Thyroid gland (tissue), 4 donors: Measurements from ENCODE around the gene RHOB. TPM values are rescaled to one million over a fixed set of nuclear protein-coding genes. Genes with fewer than 3 reads are reported as not detected.
A peak's percentile ranks its signal among the peaks of the same experiment; 100 is the strongest.

Experiments
- DNase-seq, 2 donors: peaks; one replicate each; pipeline ENCODE4 v3.0.0-alpha.2; 2019
- H3K27ac ChIP-seq, 3 donors: fragments of 200-600 bp; sonication (generic); 1 replicate in 2 of 3; 2 replicates in 1 of 3; pipeline ENCODE4 v1.5.1; 2016 to 2019; ENCODE audit warnings: mild to moderate bottlenecking in 1 of 3, moderate library complexity in 1 of 3
- H3K27me3 ChIP-seq: fragments of 200-600 bp; sonication (generic); one replicate; pipeline ENCODE4 v1.5.1; 2019
- H3K36me3 ChIP-seq, 2 donors: fragments of 200-600 bp; sonication (generic); one replicate each; pipeline ENCODE4 v1.5.1; 2016 to 2019
- H3K4me1 ChIP-seq, 2 donors: fragments of 200-600 bp; sonication (generic); one replicate each; pipeline ENCODE4 v1.5.1; 2017 to 2019
- H3K4me3 ChIP-seq, 3 donors: fragments of 200-600 bp; sonication (generic); replicated peaks in 1 of 3; 1 replicate in 2 of 3; 2 replicates in 1 of 3; pipeline ENCODE4 v1.5.1; 2016; ENCODE audit warnings: mild to moderate bottlenecking in 1 of 3
- H3K9me3 ChIP-seq: fragments of 200-600 bp; sonication (generic); one replicate; pipeline ENCODE4 v1.5.1; 2017
- CTCF ChIP-seq, 6 experiments: fragments of 200-600 bp in 3 of 6; fragments of 450-650 bp in 3 of 6; sonication (generic) in 3 of 6; IDR thresholded peaks; one replicate each; pipeline ENCODE4 v1.5.1; 2016 to 2019; ENCODE audit warnings: antibody characterized with exemption in 6 of 6, mild to moderate bottlenecking in 2 of 6, inconsistent platforms in 1 of 6, moderate library complexity in 1 of 6
- POLR2A ChIP-seq, 2 donors: fragments of 450-650 bp; IDR thresholded peaks; one replicate each; pipeline ENCODE4 v1.6.1; 2017; ENCODE audit warnings: antibody characterized with exemption in 2 of 2, mild to moderate bottlenecking in 2 of 2, moderate library complexity in 1 of 2
- WGBS, 2 donors: methylation state at CpG; one replicate each; pipeline ENCODE4 v1.1.5; 2017; 5-methylcytosine and 5-hydroxymethylcytosine counted together
- intact Hi-C: fragments of 100-400 bp; cut with DNase I; formaldehyde crosslinking; loops from one replicate; pipeline ENCODE4 v1.15.1; 2023
- total RNA-seq, 4 donors: library from RNA; depleted of rRNA; stranded (reverse); fragments of >200 nt; gene quantifications; one replicate each; pipeline ENCODE4 v1.2.3, GENCODE V29; 2016

RHOB gene
- total RNA-seq, 4 donors from 2014 or later, result 238 to 381 (median 271) TPM

GRCh38 chr2:20446255-20446916 lies 488 bp upstream of the RHOB start:
- Histone ChIP-seq H3K4me1 (peaks cover 36 to 45% of the 10 kb centered on the region in 2 donors), H3K27ac (peak overlapping the region; percentile 87 to 100 (median 99)), H3K36me3 (peaks cover 0 to 19% of the 10 kb centered on the region in 2 donors), H3K9me3 (no peaks in the 10 kb centered on the region), H3K4me3 (peak overlapping the region in 2 of 3 donors; percentile 72 to 95), H3K27me3 (no peaks in the 10 kb centered on the region)
- peak in 1 of 2 donors; percentile 25 for DNase-seq
- 11 to 12% methylated on average over 33 to 35 of the region's 42 CpGs for WGBS, 2 donors
- TF ChIP-seq POLR2A (IDR thresholded peaks at IDR 0.05) (no peak), CTCF (IDR thresholded peaks at IDR 0.05) (no peak)
- intact Hi-C loops, result no loop called here

- H3K4me3 ChIP-seq, result peak overlapping the region; percentile 74 to 95 (median 93)
- peaks cover 0 to 19% of the 10 kb centered on the region in 2 donors for H3K36me3 ChIP-seq
- H3K4me1 ChIP-seq, result peaks cover 36 to 50% of the 10 kb centered on the region in 2 donors
- TF ChIP-seq CTCF (IDR thresholded peaks at IDR 0.05), result no peak
- TF ChIP-seq POLR2A (IDR thresholded peaks at IDR 0.05), result peak in 1 of 2 donors; percentile 49
- H3K27me3 ChIP-seq, result no peaks in the 10 kb centered on the region
- peak overlapping the region; percentile 99 to 100 (median 100) for H3K27ac ChIP-seq
- no peaks in the 10 kb centered on the region for H3K9me3 ChIP-seq
- intact Hi-C loops, result no loop called here
- 0 to 4% methylated on average over 20 to 26 of the region's 78 CpGs for WGBS, 2 donors
- peak; percentile 55 to 60 for DNase-seq
These were observed 767 bp downstream of the RHOB start for GRCh38 chr2:20447437-20448245.

- H3K27ac ChIP-seq, result peak overlapping the region; percentile 99 to 100 (median 100)
- peaks cover 0 to 19% of the 10 kb centered on the region in 2 donors for H3K36me3 ChIP-seq
- H3K4me1 ChIP-seq, result peaks cover 35 to 48% of the 10 kb centered on the region in 2 donors
- intact Hi-C loops, result no loop called here
- no peaks in the 10 kb centered on the region for H3K27me3 ChIP-seq
- WGBS, 2 donors, result 28 to 49% methylated on average over 14 to 15 of the region's 26 CpGs
- H3K9me3 ChIP-seq, result no peaks in the 10 kb centered on the region
- peak; percentile 13 to 28 for DNase-seq
- TF ChIP-seq POLR2A (IDR thresholded peaks at IDR 0.05) (peak in 1 of 2 donors; percentile 11), CTCF (IDR thresholded peaks at IDR 0.05) (no peak)
- H3K4me3 ChIP-seq, result peak overlapping the region; percentile 74 to 95 (median 93)
These were observed 1.5 kb downstream of the RHOB start for GRCh38 chr2:20448246-20448976.

GRCh38 chr2:20448977-20449306 lies 2.1 kb downstream of the RHOB start:
- TF ChIP-seq CTCF (IDR thresholded peaks at IDR 0.05), result no peak
- no peak for TF ChIP-seq POLR2A (IDR thresholded peaks at IDR 0.05)
- no peaks in the 10 kb centered on the region for H3K9me3 ChIP-seq
- intact Hi-C loops, result no loop called here
- peaks cover 30 to 42% of the 10 kb centered on the region in 2 donors for H3K4me1 ChIP-seq
- H3K27ac ChIP-seq, result peak overlapping the region; percentile 99 to 100 (median 100)
- no peaks in the 10 kb centered on the region for H3K27me3 ChIP-seq
- peaks cover 0 to 19% of the 10 kb centered on the region in 2 donors for H3K36me3 ChIP-seq
- H3K4me3 ChIP-seq, result peak overlapping the region; percentile 74 to 95 (median 93)
- 57 to 72% methylated on average over 1 of the region's 1 CpG for WGBS, 2 donors
- no peak for DNase-seq
